K562 (cell line): ENCODE data around the gene NMNAT1.

Experiments used
- HNRNPLL ChIP-seq: fragments of 200-400 bp; formaldehyde crosslinking; IDR thresholded peaks from 2 replicates; pipeline ENCODE4 v1.6.1; 2017; ENCODE audit warnings: low read length, low read depth, mild to moderate bottlenecking; ENCODE audit not compliant: poor library complexity, severe bottlenecking
- RBM25 ChIP-seq: fragments of 200-400 bp; formaldehyde crosslinking; IDR thresholded peaks from 2 replicates; pipeline ENCODE4 v1.6.1; 2018; ENCODE audit warnings: low read length, low read depth, moderate library complexity; ENCODE audit not compliant: severe bottlenecking

DNA sequence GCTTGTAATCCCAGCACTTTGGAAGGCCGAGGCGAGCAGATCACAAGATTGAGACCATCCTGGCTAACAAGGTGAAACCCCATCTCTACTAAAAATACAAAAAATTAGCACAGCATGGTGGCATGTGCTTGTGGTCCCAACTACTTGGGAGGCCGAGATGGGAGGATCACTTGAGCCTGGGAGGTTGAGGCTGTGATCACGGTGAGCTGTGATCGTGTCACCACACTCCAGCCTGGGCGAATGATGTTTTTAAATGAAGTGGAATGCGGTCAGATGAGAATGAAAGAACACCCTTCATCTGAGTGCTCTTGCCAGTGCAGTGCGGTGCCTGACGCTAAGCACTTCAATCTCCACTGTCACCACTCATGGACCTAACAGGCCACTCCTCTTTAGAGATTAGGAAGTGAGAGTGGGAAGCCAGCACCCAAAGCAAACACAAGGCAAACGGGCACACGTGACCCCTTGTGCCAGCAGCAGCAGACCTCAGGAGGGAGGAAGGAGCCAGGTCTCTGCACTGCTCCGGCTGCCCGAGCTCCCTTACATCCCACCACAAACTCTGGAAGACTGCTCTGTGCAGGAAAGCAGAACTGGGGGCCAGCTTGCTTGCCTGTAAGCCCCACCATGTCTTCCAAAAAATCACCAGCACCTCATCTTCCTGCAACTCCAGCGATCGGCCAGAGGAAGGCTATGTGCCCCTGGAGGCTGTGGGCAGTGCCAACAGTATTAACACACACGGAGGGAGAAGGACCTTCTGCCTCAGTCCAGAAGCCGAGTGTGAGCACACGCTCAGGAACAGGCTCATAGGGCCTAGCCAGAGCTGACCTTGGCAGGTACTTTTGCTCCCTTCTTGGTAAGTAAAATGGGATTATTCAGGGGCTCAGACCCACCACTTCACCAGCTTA, 42.9 kb upstream of the NMNAT1 start:
- TF ChIP-seq HNRNPLL: no peak
- no peak for TF ChIP-seq RBM25
